Esophagus squamous epithelium (tissue), 5 donors: ENCODE results near the gene OR51D1. TPM values are rescaled to one million over a fixed set of nuclear protein-coding genes. Genes with fewer than 3 reads are reported as not detected.
A peak's percentile ranks its signal among the peaks of the same experiment; 100 is the strongest.

Experiments
- DNase-seq: peaks from one replicate; lab custom pipeline; 2025; lab: John Stamatoyannopoulos, UW
- H3K27ac ChIP-seq, 4 donors: fragments of 200-600 bp; sonication (generic); one replicate each; pipeline ENCODE4 v1.5.1; 2016 to 2019; ENCODE audit warnings: mild to moderate bottlenecking in 1 of 4
- H3K27me3 ChIP-seq, 4 donors: fragments of 200-600 bp; sonication (generic); 1 replicate in 3 of 4; 2 replicates in 1 of 4; pipeline versions ENCODE4 v1.5.1 to v1.6.0; 2017 to 2021; ENCODE audit warnings: antibody characterized with exemption in 1 of 4
- H3K36me3 ChIP-seq, 3 donors: fragments of 200-600 bp; sonication (generic); one replicate each; pipeline ENCODE4 v1.5.1; 2016 to 2019
- H3K4me1 ChIP-seq, 3 donors: fragments of 200-600 bp; sonication (generic); one replicate each; pipeline ENCODE4 v1.5.1; 2017 to 2019
- H3K4me3 ChIP-seq, 4 donors: fragments of 200-600 bp; sonication (generic); 1 replicate in 3 of 4; 2 replicates in 1 of 4; pipeline ENCODE4 v1.5.1; 2016 to 2019; ENCODE audit warnings: mild to moderate bottlenecking in 2 of 4, moderate library complexity in 1 of 4
- H3K9me3 ChIP-seq, 3 donors: fragments of 200-600 bp; sonication (generic); one replicate each; pipeline ENCODE4 v1.5.1; 2016 to 2019
- POLR2A ChIP-seq, 4 donors: fragments of 450-650 bp; IDR thresholded peaks; one replicate each; pipeline ENCODE4 v1.6.1; 2017; ENCODE audit warnings: antibody characterized with exemption in 4 of 4, mild to moderate bottlenecking in 4 of 4, moderate library complexity in 3 of 4
- WGBS, 2 donors: methylation state at CpG; one replicate each; pipeline ENCODE4 v1.1.5; 2018; 5-methylcytosine and 5-hydroxymethylcytosine counted together
- intact Hi-C: fragments of 100-400 bp; cut with DNase I; formaldehyde crosslinking; loops from one replicate; pipeline ENCODE4 v1.15.0; 2022
- total RNA-seq, 4 donors: library from RNA; depleted of rRNA; stranded (reverse); fragments of >200 nt; gene quantifications; one replicate each; pipeline ENCODE4 v1.1.0, GENCODE V29; 2016
- TF ChIP-seq, protein P1 (sequence below), 6 experiments: fragments of 450-650 bp in 4 of 6; fragments of 200-600 bp in 2 of 6; sonication (generic) in 2 of 6; IDR thresholded peaks; one replicate each; pipeline ENCODE4 v1.5.1; 2016 to 2019; ENCODE audit warnings: antibody characterized with exemption in 6 of 6, mild to moderate bottlenecking in 4 of 6, moderate library complexity in 4 of 6
- donor health status: DM: yes; HTN: yes; CAD: no.

Gene OR51D1
- total RNA-seq, 4 donors from 2014 or later = not detected

DNA sequence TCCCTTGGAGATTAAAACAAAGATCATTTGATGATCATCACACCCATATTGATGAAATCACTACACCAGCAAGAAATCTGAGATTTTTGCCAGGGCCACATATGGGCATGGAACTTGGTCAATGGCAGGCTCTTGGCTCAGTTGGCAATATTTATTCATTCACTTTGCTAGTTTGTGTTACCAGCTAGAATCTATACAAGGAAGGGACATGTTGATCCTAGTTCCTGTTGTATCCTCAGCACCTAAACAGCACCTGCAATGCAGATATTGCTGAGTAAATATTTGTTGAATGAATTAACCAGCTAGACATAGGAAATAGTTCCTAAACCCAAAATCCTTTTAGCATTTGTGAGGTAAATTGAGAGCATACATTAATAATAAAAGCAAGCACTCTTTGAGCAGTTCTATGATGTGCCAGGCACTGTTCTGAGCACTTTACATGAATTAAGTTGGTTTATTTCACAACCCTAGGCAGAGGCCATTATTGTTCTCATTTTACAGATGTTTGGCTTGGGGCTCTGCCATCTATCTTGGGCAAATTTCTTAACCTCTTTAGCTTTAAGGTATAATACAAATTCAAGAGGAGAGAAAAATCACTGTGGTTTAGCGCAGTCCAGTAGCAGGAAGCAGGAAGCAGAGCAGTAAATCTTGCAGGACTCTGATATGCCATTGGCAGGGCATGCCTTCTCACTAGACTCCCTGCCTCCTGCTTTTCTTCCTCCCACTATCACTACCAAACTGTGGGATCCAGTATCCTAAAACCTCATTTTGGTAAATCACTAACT is 30.9 kb upstream of the OR51D1 start:
- WGBS, 2 donors = 36 to 67% methylated on average over 1 of the region's 1 CpG
- DNase-seq = no peak

DNA sequence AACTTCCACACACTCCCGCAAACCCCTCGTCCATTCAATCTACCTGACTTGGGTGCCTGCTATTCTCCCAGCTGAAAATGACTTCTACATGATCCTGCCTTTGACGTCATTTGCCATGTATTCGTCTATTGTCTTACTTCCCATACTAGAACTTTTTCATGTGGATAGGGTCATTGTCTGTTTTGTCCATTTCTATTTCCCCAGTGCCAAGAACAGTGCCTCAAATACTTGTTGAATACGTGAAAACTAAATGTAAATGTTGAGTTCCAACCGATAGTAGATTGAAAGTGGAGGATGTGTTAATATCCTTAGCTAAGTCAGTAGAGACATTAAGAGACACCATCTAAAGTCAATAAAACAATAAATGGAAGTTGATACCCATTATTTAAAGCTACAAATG is 30.2 kb upstream of the OR51D1 start:
- no peaks in the 10 kb centered on the region for H3K9me3 ChIP-seq
- TF ChIP-seq POLR2A (IDR thresholded peaks at IDR 0.05) = no peak
- TF ChIP-seq, protein P1, sequence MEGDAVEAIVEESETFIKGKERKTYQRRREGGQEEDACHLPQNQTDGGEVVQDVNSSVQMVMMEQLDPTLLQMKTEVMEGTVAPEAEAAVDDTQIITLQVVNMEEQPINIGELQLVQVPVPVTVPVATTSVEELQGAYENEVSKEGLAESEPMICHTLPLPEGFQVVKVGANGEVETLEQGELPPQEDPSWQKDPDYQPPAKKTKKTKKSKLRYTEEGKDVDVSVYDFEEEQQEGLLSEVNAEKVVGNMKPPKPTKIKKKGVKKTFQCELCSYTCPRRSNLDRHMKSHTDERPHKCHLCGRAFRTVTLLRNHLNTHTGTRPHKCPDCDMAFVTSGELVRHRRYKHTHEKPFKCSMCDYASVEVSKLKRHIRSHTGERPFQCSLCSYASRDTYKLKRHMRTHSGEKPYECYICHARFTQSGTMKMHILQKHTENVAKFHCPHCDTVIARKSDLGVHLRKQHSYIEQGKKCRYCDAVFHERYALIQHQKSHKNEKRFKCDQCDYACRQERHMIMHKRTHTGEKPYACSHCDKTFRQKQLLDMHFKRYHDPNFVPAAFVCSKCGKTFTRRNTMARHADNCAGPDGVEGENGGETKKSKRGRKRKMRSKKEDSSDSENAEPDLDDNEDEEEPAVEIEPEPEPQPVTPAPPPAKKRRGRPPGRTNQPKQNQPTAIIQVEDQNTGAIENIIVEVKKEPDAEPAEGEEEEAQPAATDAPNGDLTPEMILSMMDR (IDR thresholded peaks at IDR 0.05) = no peak

More for the DNA sequence above, 30.9 kb upstream of the OR51D1 start:
- peak overlapping the region in 2 of 4 donors; percentile 34 to 91 for H3K27ac ChIP-seq
- peaks cover 0 to 30% (median 10%) of the 10 kb centered on the region in 3 donors for H3K4me1 ChIP-seq
- no peaks in the 10 kb centered on the region for H3K27me3 ChIP-seq
- H3K4me3 ChIP-seq = peak overlapping the region in 3 of 4 donors; percentile 60 to 85 (median 74)
- TF ChIP-seq POLR2A (IDR thresholded peaks at IDR 0.05) = no peak
- TF ChIP-seq, protein P1 (IDR thresholded peaks at IDR 0.05) = no peak
- H3K9me3 ChIP-seq = no peaks in the 10 kb centered on the region
- peaks cover 0 to 38% (median 7%) of the 10 kb centered on the region in 3 donors for H3K36me3 ChIP-seq
- intact Hi-C loops = no loop called here

DNA sequence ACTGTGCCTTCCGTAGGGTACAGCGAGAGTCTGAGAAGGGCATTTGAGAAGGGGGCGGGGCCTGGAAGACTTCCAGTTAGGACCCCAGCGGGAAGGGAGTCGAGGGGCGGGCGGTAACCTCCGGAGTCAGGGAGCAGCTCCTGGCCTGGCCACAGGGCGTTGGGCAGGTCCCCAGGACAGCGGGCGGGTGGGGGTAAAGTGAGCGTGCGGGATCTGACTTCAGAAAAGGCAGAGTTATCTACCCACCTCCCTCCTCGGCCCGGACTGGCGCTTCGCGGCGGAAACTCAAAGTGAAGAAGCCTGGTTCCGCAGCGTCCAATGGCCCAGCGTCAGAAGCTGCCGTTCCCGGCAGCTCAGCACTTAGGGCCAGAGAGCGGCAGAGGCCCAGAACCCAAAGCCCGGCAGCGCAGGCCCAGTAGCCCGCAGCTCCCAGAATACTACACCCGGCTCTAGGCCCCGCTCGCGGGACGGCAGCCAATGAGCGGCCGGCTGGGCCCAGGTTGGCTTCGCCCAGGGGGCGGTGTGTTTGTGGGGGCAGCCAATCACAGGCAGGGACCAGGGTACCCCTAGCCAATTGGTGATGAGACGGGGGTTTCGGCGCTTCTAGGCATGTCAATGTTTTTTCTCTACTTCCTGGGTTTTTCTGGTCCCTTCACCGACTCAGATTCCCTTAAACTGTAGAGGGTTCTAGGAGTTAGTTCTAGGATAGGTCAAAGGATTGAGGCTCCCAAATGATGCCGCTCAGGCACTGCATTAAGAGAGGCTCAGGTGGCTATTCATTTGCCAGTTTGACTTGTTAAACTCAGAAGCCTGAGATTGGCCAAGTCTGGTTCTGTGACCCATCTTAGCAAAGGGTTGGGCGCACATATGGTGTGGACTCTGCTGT is 29.3 kb upstream of the OR51D1 start, which contains the start of gene TRIM68:
Gene TRIM68 (minus strand): TSS at position 451 of the 886 bp plus-strand sequence. CDS start 2,727 bp downstream, outside the sequence.
- 13 to 14% methylated on average over 10 to 12 of the region's 43 CpGs for WGBS, 2 donors
- H3K36me3 ChIP-seq = peaks cover 0 to 25% (median 0%) of the 10 kb centered on the region in 3 donors
- no peaks in the 10 kb centered on the region for H3K9me3 ChIP-seq
- H3K27me3 ChIP-seq = no peaks in the 10 kb centered on the region
- peak; percentile 80 for DNase-seq
- H3K4me3 ChIP-seq = peak within 1 kb of the TSS; percentile 57 to 85 (median 67)
- peaks cover 0 to 30% (median 10%) of the 10 kb centered on the region in 3 donors for H3K4me1 ChIP-seq
- H3K27ac ChIP-seq = peak within 1 kb of the TSS; percentile 82 to 91 (median 90)
- intact Hi-C loops = no loop called here
- peak in 1 of 4 donors; percentile 77 for TF ChIP-seq POLR2A (IDR thresholded peaks at IDR 0.05)
- TF ChIP-seq, protein P1 (IDR thresholded peaks at IDR 0.05) = peak in 1 of 6 experiments; percentile 7

More for the DNA sequence above, 30.2 kb upstream of the OR51D1 start:
- Histone ChIP-seq H3K36me3 (peaks cover 0 to 31% (median 0%) of the 10 kb centered on the region in 3 donors), H3K4me3 (peak overlapping the region; percentile 57 to 85 (median 67)), H3K27ac (peak overlapping the region in 3 of 4 donors; percentile 90 to 91 (median 91)), H3K4me1 (peaks cover 0 to 30% (median 10%) of the 10 kb centered on the region in 3 donors), H3K27me3 (no peaks in the 10 kb centered on the region)
- WGBS, 2 donors = 32 to 46% methylated on average over 6 of the region's 6 CpGs
- intact Hi-C loops = no loop called here
- no peak for DNase-seq

DNA sequence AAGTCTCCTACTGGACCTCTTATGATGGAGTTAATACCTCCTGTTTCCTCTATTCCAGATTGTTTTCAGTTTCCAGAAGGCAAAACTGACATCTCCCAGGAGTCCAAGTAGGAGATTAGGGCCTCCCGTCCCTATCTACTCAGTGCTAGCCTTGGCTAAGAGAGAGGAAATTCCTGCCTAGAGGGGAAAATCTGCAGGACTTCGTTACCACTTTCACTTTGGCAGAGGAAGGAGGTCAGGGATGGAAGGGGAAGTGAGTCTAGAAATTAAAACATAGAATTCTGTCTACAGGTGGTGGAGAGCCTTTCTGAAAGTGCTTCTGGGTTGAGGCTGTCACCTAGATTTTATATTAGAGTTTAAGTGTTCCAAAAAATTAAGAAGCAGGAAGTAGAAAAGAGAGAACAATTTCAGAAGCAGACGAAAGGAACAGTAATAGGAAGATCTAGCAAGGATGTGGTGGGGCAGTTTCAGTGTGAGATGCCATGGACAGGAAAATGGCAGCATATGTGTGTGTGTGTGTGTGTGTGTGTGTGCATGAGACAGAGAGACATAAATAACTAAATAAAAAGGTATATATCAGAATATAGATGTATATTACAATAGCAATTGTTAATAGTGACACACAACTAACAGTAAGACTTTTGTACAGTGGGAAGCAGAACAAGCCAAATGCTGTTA is 26.9 kb upstream of the OR51D1 start:
- Histone ChIP-seq H3K36me3 (peaks cover 0 to under 1% (median 0%) of the 10 kb centered on the region in 3 donors), H3K4me1 (peaks cover 0 to 30% (median 10%) of the 10 kb centered on the region in 3 donors), H3K27me3 (no peaks in the 10 kb centered on the region), H3K9me3 (no peaks in the 10 kb centered on the region), H3K27ac (peak overlapping the region in 1 of 4 donors; percentile 27), H3K4me3 (peak overlapping the region in 1 of 4 donors; percentile 32)
- 28 to 37% methylated on average over 3 of the region's 3 CpGs for WGBS, 2 donors
- intact Hi-C loops = no loop called here
- no peak for TF ChIP-seq POLR2A (IDR thresholded peaks at IDR 0.05)
- TF ChIP-seq, protein P1 (IDR thresholded peaks at IDR 0.05) = no peak
- DNase-seq = no peak
